Activated CD8-positive, alpha-beta memory T cell treated with anti-CD3 and anti-CD28 coated beads for 24 hours (primary cell): Measurements from ENCODE around the gene NRG3.
"Not testable (repeated sequence)": the region's sequence is repeated elsewhere in the genome, so short reads cannot be mapped to it uniquely, and the experiment has no call there.

Source experiments
- DNase-seq: peaks from one replicate; pipeline ENCODE4 v3.0.0-alpha.2; 2020

NRG3 gene

DNA sequence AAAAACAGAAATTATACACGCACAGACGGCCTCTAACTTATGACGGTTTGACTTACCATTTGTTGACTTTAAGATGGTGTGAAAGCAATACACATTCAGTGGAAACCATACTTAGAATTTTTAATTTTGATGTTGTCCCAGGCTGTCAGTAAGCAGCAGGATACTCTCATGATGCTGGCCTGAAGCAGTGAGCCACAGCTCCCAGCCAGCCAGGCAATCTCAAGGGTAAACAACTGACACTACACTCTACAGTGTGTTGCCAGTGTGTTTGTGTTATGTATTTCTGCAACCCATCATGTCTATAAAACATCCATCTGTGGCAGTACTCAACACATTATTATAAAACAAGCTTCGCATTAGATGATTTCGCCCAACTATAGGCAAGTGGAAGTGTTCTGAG is 747.5 kb downstream of the NRG3 start:
- DNase-seq: no peak

GRCh38 chr10:82625512-82626189 is 750.7 kb downstream of the NRG3 start:
- no peak for DNase-seq

DNA sequence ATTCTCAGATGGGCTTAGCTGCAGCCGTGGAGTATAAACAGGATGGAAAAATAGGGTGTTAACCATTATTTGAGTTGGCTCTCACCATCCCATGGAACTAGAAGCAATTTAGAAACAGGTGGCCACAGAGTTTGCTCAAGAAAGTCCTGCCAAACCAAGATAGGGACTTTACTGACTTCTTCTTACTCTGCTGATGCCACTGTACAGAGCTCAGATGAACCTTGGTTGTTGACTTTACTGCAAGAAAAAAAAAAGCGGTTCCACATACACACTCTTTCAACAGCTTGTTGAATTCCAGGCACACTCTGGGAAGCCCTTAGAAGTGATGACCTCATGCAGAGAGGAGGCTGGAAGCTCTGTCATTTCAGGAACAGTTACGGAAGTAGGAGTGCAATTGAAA is 753.4 kb downstream of the NRG3 start:
- no peak for DNase-seq

- no peak for DNase-seq
These were observed 768.1 kb downstream of the NRG3 start for GRCh38 chr10:82643076-82643475.

DNA sequence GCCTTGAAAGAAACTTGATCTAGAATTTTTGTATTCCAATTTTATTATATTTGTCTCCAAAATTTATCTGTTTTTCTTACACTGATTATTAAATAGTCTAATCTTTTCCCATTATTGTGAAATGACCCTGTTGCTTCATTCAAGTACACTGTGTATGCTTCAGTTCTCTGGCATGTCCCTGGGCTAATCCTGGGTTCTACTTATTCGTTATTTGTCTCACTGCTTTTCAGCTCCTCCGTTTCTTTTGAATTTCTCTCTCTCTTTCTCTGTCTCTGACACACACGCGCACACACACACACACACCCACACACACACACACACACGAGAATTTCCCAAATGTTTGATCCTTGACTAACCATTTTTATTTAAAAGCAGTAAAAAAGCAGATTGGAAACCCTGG is 768.6 kb downstream of the NRG3 start:
- DNase-seq: no peak

DNA sequence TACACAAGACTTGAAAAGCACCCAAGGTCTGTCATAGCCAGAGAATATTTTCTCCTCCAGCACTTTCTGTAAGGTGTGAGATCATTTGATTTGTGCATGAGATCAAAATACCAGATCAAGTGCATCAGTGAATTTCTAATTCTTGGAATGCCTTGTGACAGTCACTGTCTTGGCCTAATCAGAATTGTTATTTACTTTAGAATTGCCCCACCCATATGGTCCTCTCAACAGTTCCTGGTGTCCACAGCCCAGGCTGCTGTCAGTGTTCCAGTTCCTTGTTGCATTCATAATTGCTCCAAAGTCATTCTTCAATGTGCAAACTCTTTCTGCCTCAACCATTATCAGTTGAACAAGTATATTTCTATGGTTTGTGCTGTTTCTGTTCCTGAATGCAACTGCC is 770.2 kb downstream of the NRG3 start:
- no peak for DNase-seq

DNA sequence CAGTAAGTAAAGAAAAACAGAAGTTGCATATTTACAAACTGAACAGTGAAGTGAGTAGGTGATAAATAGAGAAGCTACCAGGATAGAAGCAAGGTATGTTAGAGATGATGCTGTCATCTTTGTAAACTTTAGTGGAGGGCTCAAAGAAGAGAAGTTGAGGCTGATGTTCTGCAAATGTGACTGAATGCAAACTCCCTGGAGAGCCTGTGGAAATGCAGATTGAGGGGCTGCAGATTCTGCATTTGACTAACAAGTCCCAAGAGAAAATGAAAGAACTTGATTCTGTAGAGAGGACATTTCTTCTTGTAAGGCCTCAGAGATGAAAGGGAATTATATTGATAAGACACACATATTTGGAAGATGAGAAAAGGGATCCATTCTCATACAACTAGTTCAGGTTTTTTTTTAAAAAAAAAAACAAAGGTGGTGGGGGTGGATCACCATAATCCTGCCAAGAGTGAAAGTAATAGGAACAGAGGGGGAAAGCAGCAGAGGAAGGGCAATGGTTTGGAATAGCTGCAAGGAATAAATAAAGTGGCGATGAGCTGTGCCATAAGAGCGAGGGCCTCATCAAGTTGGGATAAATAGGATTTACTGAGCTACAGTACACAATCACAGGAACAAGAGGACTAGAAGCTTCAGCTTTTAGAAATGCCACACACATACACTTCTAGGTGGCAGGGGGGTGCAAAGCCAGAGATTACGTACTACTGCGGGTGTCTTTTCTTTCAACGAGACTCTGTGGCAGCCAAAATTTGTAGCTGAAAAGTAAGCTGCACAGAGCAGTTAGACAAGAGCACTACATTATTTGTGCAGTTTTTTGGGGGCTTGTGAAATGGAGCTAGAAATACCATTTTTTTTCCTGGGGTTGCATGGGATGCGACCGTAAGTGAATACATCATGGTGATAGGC is 778.5 kb downstream of the NRG3 start:
- no peak for DNase-seq

GRCh38 chr10:82660205-82660604 is 785.2 kb downstream of the NRG3 start:
- DNase-seq: no peak

DNA sequence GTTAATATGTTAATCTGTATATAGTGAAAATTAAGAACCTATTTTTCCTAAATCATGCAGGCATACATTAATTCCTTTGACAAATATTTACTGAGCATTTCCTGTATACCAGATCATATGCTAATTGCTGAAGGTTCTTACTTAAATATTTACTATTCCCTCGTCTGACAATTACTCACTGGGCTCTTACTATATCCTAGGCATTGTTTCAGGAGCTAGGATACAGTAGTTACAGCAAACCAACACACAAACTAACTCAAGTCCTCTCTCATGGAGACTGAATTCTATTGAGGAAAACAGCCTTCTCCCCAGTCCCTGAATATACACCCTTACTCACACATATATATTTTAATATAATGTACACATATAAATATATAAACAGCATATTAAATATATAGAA is 786.0 kb downstream of the NRG3 start:
- DNase-seq: no peak

DNA sequence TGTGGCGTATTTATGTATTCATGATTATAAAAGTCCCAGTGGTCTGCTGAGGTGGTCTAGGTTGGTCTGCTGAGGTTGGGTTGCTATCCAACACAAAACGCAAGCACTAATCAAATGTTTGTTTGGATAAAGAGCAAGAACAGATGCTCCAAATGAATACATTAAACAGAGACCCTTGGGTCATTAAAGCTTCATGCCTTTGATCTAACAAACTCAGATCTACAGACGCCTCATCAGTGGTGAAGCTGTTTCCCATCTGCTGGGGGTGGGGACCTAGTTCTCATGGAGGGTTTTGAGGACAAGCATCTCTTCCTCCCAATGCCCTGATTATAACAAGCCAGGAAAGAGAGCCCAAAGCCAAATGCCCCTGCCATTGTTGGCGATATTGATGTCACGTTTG is 786.7 kb downstream of the NRG3 start:
- DNase-seq: no peak

DNA sequence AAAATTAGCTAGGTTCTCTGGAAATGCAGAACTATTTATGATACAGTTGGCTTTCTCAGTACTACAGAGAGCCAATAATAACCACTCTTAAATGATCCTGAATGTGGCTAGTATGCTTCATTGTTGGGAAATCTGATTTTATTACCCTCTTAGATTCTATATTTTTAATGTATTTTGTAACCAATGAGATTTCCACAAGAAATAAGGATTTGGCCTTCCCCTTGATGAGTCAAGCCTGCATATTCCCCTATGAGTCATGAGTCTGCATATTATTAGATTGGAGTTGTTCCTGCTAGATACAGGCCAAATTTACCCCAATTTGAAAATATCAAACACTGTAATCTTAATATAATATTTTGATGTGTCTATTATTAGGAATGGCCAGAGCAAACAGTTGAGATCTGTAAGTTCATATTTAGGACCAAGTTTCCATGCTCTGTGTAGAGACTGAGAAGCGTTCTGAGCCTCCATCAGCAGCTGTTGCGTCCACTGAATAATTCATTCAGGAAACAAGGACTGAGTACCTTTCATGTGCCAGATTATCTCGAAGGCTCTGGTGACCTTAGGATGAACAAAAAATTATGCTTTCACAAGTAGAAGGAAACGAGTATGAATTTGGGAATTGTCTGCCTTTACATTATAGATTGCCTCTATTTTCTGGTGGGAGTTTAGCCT is 793.4 kb downstream of the NRG3 start:
- DNase-seq: no peak

- DNase-seq: no peak
These were observed 799.0 kb downstream of the NRG3 start for GRCh38 chr10:82674036-82674435.

DNA sequence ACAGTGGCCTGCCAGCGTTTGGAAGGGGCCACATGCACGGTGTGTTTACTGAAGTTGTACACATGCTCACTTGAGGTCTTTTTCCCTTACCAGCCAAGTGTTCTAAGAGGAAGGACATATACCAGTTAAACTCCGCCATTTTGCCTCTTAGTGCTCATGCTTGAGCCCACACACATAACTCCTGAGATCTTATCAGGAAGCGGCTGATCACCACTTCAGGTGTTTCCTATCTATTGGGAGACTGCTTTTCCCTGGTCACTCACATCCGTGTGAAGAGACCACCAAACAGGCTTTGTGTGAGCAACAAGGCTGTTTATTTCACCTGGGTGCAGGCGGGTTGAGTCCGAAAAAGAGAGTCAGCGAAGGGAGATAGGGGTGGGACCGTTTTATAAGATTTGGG is 802.9 kb downstream of the NRG3 start:
- not testable (repeated sequence) for DNase-seq

DNA sequence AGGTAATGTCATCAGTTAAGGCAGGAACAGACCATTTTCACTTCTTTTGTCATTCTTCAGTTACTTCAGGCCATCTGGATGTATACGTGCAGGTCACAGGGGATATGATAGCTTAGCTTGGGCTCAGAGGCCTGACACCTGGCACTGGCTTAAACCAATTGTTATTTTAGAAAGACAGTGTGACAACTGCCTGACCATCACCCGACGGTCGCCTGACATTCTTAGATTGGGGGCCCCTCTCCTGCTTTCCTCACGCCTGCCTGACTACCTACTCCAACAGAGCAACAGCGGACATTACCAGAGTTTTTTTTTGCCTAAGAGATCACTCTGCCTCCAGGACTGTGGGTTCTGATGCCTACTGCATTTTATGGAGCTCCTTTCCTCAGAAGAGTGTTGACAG is 803.5 kb downstream of the NRG3 start:
- DNase-seq: not testable (repeated sequence)

DNA sequence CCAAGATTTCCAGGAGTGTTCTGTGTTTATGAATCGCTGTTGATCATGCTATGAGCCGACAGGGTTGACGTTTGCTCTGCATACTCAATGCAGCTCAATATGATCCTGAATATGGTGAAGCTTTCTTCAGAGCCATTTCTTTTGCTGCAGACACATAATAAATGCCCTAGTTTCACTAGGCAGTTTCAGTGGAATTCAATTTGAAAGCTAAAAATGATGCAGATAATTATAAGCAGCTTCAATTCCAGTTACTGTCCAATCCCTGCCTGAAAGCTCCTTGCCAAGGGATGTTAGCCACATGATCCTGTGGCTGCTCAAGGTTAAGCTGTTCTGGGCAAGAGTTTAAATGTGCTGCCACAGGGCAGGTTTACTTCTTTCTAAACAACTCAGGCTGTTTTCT is 805.6 kb downstream of the NRG3 start:
- DNase-seq: no peak

DNA sequence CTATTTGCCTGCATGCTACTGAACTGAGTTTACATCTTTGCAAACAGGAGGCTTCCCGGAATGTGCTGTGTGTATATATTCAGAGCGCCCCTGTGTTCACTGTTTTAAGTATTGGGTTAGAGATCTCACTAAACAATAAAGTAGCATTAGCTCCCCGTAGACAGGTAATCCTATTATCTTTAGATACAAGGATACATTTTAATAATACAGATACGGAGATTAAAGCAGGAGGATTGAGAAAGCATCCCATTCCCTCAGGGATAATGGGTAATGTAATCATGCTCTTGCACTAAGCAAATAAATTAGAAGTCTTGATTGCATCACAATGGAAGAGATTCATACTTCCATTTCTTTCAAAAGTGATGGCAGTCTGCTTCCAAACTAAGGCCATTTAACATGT is 809.0 kb downstream of the NRG3 start:
- DNase-seq: no peak

DNA sequence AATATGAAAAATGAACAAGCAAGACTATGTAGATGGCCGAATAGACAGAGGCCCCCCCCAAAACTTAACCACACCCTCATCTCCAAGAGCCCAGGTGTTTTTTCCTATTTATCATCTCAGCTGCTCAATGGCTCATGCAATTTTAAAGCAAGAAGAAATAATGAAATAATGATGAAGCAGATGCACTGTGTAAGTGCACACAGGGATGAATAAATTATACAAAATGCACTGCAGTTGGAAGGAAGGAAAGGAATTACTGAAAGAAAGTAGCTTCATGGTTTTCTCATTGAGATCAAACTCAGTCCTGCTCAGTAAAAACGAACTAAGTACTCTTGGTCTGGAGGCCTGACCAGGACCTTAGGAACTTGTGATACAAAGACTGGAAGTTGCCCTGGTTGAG is 810.1 kb downstream of the NRG3 start:
- DNase-seq: no peak

GRCh38 chr10:82691211-82691610 is 816.2 kb downstream of the NRG3 start:
- no peak for DNase-seq

GRCh38 chr10:82692458-82692857 is 817.5 kb downstream of the NRG3 start:
- no peak for DNase-seq

- no peak for DNase-seq
These were observed 846.8 kb downstream of the NRG3 start for GRCh38 chr10:82721831-82722230.

- no peak for DNase-seq
These were observed 847.3 kb downstream of the NRG3 start for GRCh38 chr10:82722273-82722672.

- DNase-seq: no peak
These were observed 861.3 kb downstream of the NRG3 start for GRCh38 chr10:82736305-82736704.

GRCh38 chr10:82737549-82737948 is 862.6 kb downstream of the NRG3 start:
- no peak for DNase-seq

DNA sequence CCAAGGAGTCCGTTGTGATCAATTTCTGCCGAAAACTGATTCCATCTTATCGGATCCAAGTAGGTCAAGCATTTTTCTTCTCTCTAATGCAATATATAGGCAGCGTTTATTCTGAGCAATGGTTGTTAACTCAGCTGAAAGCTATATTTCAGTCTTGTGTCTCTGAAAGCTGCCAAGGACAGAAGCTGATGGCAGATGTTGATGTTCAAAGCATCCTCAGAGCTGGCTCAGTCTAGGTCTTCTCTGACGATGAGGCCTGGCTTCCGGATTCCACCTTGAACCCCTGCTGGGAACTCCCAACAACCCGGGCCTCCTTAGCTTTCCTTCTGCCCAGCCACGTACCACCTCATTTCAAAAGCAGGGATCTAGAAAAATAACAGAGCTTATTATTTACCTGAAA is 863.6 kb downstream of the NRG3 start:
- DNase-seq: no peak
